Esophagus muscularis mucosa (tissue), 2 donors: ENCODE results near the gene CTNNA1.

Experiments
- POLR2A ChIP-seq: fragments of 450-650 bp; IDR thresholded peaks from one replicate; pipeline ENCODE4 v1.6.1; 2017; ENCODE audit warnings: antibody characterized with exemption, moderate library complexity, mild to moderate bottlenecking, low read depth
- POLR2AphosphoS5 ChIP-seq, 2 donors: sonication (generic); formaldehyde crosslinking; IDR thresholded peaks; one replicate each; pipeline ENCODE4 v1.6.1; 2017; ENCODE audit warnings: antibody characterized with exemption in 2 of 2

GRCh38 chr5:138820695-138821094 is 67.5 kb downstream of the CTNNA1 start:
- TF ChIP-seq POLR2A (no peak), POLR2AphosphoS5 (IDR thresholded peaks at IDR 0.05) (no peak)
